ENCODE results near the gene IKZF2. TPM values are rescaled to one million over a fixed set of nuclear protein-coding genes. Genes with fewer than 3 reads are reported as not detected.

The IKZF2 gene
- total RNA-seq, 1 donor from 2014 or later: 3.3 TPM

DNA sequence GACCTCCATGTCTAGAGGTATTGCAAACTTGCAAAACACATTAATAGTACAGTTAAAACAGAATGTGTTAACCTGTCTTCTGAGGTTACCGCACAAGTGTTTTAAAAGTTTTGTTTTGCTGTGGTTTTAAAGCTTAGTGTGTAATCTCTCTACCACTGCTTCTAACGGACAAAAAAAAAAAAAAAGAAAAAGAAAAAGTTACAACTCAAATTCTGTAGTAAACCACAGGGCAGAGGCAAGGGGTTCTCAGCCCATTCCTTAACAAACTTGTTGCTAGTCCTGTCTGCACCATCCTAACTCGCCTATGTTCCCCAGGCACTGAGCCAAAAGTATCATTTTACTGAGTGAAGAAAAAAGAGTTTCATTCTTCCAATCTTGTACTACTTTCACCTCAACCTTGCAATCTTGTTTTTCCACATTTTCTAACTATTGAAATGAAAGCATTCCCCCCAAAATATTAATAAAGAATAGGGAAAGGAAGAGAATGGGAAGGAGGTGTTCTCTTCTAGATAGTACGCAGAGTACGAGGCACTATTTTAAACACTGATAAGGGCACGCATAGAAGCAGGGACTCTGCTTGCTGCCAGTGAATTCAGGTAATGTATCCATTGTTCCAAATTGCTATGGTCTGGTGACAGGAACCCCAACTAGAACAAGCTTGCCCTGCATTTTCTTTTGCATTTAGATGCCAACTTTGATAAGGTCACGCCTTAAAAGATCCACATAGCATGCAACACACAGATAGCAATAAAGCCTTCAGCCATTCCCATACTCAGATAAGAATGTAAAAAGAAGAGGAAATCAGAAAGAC is 47.1 kb downstream of the IKZF2 start:
- DNase-seq (ENCODE audit: extremely low read depth, low read depth, low spot score): no peak

DNA sequence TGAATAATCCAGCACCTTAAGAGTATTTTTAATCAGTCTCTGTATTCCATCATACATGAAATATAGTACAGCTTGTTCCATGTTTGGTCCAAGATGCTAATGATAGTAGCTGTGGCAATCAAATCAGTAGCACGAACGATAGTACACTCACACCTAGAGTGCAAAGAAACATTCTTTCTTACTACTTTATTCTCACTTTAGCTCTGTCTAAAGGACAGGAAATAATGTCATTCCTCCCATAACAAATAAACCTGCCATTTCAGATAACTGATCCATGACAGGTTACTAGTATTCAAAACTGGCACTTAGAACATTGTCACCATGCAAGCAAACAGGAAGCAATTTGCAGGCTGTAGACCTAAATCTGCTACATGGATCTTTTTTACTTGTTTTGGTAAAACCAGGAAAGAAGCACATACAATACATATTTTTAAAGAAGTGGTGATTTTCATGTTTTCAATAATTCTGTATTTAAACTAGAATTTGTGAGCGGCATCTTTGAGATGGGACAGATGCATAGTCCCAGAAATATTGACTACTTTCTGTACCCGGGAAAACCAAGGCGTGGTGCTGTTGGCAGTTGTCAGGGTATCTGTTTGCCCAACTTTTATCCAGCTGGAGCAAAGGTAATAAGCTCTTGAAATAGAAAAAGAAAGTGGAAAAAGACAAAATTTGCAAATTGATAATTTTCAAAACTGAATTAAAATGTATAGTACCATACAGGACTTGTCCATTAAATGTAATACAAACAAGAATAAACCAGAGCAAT is 49.5 kb downstream of the IKZF2 start:
- no peak for DNase-seq (ENCODE audit: extremely low read depth, low read depth, low spot score)

DNA sequence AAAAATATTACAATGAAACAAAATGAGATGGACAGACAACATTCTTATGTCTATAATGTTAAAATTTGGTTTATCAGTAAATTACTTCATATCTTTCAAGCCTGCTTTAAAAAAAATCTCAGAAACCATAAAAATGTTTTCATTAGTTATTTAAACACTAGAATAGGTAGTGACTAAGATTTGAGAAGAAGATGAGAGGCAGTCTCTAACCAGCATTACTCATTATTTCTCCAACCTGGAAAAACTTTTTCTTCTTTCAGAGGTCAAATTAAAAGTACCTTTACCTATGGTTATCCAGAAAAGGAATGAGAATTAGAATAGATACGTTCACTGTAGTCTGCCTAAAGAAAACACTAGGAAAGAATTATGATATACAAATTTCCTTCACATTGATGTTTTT is 50.3 kb downstream of the IKZF2 start:
- no peak for DNase-seq (ENCODE audit: extremely low read depth, low read depth, low spot score)

DNA sequence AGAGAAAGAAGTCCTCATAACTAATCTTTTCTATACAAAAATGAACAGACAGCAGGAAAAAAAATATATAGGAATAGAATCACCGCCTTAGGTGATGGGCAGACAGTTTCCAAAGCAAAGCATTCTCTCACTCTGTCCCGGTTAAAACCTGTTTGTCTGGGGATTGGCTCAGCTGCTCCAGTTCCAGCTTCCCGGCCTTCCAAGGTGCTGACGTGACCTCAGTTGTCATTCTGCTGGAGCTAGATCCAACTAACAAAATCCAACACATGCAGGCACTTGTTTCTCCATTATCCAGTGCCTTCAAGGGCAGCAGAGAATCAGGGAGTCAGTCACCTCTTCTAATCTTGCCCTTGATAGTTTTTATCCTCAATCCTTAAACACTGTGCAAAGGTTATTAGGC is 52.8 kb downstream of the IKZF2 start:
- no peak for DNase-seq (ENCODE audit: extremely low read depth, low read depth, low spot score)

DNA sequence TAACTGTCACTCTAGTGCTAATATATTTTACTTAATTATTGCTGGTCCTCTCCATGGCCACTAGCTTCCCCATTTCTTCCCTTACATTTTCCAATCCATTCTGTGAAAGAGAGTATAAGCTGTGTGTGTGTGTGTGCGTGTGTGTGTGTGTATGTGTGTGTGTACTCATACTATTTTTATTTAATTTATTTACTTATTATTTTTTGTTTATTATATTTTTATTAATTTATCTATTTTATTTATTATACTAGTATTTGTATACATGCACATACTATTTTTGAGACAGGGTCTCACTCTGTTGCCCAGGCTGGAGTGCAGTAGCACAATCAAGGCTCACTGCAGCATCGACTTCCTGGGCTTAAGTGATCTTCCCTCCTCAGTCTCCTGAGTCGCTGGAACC is 59.6 kb downstream of the IKZF2 start:
- no peak for DNase-seq (ENCODE audit: extremely low read depth, low read depth, low spot score)

DNA sequence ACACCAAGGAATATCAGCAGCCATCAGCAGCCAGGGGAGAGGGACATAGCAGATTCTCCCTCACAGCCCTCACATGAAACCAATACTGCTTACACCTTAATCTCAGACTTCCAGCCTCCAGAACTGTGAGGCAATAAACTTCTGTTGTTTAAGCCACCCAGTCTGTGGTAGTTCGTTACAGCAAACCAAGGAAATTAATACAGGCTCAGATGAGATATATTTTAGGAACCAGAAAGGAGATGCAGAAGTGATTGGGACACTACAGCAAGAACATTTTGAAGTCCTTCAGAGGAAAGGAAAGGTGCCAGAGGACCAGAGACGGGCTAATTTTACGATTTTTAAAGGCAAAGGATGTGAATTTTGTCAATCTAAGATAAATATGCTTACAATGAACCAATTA is 60.6 kb downstream of the IKZF2 start:
- DNase-seq (ENCODE audit: extremely low read depth, low read depth, low spot score): no peak

DNA sequence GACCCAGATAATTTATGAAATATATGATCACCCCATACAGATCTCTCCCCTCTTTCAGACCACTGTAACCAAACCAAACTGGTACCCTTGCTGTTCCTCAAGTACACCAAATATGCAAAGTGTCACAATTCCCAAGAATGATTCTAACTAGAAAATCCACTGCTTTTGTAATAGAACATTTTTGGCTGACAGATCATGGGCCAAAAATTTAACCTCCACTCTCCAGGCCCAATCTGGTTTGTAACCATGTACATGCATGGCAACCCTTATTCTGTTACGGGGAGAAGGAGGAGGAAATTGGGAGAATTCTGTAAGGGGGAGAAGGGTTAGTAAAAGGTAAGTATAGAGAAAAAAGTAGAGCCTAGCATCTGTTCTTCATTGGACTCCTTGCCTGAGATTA is 62.0 kb downstream of the IKZF2 start:
- no peak for DNase-seq (ENCODE audit: extremely low read depth, low read depth, low spot score)

DNA sequence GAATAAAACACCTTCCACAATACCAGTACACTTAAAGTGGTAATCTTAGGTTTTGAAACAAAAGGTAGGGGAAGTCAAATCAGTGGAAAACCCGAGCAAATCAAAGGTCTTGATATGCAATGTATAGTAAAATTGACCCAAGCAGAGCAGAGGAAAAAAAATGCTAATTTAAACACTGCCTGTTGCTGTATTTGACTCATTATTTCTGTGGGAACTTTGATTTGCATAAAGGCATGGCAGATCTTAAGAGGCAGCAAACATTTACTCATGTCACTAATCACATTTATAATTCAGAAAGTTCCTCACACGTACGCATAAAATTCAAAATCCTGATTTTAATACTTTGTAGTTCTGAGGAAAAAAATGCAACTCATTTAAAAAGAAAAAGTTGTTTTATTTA is 64.4 kb downstream of the IKZF2 start:
- DNase-seq (ENCODE audit: extremely low read depth, low read depth, low spot score): no peak

DNA sequence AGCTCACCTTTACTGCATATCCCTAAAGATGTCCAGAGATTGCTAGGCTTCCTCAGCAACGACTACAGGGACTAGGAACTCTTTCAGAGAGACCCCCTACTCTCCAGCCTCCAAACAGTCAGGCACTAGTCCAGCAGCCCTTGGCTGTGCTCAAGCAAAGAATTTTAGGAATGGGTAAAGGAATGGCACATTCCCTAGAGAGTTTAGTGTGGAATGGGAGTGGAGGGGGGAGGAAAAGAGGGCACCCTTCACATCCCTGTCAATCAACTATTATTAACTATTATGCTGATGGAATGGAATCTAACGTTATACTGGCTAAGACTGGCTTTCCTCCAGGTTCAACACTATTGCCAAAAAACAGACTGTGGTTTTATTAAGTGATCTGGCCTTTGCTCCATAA is 64.8 kb downstream of the IKZF2 start:
- no peak for DNase-seq (ENCODE audit: extremely low read depth, low read depth, low spot score)

DNA sequence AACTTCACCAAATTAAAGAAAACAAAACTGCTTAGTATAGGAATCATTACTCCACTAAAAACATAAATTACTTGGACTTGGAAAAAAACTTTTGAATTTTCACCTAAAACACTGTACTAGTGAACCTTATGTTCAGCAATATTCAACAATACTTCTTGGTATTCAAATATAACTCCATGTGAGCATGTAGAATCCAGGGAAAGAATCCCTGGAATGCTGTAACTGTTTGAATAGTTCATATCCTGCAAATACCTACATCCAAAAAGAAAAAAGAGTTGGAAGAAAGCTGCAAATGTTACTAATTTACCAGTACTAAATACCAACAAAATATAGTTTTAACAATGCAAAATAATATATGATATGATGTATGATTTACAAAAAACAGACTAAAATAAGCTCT is 65.4 kb downstream of the IKZF2 start:
- DNase-seq (ENCODE audit: extremely low read depth, low read depth, low spot score): no peak

DNA sequence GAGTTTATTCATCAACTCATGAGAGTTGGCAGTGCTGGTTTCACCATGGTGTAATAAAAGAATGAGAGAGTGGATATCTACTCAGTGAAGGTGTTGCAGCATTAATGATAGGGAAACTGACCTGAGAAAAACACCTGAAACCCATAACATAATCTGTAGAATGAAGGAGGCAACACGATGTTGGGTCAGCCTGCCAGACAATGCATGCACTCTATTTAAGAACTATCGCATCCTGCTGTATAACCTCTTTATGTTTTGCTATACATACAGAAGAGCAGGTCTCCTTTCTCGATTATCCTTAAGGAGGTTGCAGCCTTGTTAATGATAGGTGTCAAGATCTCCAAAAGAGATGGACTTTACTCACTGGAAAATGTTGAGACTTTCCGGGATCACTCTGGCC is 65.9 kb downstream of the IKZF2 start:
- no peak for DNase-seq (ENCODE audit: extremely low read depth, low read depth, low spot score)

DNA sequence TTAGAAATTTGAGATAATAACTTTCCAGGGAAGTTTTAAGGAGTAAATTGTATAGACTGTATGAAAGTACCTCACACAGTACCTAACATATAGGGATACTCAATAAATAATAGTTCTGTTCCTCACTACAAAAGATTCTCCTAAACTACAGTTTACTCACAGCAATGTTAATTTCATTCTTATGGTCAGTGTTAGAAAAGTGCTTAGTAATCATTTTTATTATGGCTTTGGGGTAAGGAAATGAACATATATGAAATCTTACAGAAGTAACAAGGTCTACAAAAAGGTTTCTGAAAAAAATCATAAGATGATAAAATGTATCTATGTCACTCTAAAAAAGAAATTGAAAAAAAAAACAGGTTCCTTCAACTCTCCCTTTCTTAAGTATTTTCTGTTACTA is 67.2 kb downstream of the IKZF2 start:
- no peak for DNase-seq (ENCODE audit: extremely low read depth, low read depth, low spot score)

DNA sequence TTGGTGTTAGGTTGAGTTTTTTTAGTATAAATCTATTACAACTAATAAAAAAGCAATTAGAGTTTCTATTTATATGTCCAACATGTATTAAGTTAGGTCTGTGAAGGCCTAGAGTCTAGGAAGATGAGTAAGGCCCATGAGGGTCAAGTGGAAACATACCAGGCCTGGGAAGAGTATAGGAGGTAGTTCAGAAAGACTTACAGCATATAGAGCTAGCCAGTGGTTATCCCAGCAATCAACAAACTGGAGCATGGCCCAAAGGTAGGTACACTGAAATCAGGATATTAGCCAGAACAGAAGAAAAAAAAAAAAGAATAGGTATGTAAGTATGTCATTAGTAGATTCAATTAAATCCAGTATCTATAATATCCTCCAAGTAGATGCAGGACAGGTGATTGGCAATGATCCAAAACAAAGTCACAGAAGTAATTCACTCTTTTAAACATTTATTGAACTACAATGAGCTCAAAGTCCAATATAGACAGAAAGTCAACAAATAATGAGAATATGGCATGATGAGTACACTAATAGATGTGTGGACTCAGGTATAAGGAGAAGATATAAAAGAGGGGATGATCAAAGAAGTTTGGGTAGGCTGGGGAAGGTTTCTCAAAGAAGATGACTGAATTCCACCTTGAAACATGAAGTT is 70.3 kb downstream of the IKZF2 start:
- no peak for DNase-seq (ENCODE audit: extremely low read depth, low read depth, low spot score)

DNA sequence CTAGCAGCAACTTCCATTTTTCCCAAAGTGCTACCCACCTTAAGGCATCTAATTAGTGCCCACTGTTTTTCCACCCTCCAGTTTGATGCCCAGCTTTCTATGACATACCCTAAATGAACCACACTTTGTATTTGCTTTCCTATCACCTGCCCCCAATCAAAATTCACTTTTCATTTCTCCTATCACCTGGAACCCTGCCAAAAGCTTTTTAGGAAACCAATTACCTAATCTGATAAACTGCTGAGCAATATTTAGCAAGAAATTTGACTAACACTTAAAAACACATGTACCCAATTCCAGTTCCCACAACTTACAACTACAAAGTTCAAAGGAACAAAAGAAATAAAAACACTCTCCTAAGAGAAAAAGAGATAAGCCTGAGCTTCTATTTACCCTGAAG is 71.7 kb downstream of the IKZF2 start:
- no peak for DNase-seq (ENCODE audit: extremely low read depth, low read depth, low spot score)

DNA sequence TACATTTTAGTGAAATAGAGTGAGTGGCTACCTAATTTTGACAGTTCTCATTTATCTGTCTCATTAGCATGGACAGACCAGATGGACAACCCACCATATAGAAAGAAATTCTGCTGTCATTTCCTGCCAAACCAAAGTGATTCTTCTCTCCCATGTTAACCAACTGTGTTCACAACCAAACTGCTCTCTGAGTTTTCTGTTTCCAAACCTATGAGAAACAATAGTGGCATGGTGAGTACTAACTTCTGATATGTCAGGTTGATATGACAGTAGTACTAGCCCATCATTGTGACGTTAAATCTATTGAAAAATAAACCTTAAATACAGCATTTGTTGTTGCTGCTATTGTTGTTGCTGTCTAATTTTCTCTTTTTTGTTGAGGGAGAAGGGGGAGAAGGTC is 72.7 kb downstream of the IKZF2 start:
- DNase-seq (ENCODE audit: extremely low read depth, low read depth, low spot score): no peak

DNA sequence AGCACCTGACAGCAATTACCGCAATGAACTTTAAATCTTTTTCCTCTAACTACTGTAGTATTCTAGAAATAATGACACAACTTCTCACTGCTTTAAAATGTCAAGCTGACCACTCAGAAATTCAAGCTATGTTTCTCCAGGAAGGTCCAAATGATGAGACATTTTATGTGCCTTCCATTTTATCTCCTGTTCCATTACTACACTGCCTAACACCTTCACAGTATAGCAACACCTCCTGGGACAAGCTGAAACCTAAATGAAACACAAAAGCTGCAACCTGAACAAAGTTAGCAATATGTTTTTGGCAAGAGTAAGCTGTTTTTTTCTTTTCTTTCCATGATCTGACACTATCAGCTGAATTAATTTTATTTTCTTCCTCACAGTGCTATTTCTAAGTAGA is 81.9 kb downstream of the IKZF2 start:
- no peak for DNase-seq (ENCODE audit: extremely low read depth, low read depth, low spot score)

DNA sequence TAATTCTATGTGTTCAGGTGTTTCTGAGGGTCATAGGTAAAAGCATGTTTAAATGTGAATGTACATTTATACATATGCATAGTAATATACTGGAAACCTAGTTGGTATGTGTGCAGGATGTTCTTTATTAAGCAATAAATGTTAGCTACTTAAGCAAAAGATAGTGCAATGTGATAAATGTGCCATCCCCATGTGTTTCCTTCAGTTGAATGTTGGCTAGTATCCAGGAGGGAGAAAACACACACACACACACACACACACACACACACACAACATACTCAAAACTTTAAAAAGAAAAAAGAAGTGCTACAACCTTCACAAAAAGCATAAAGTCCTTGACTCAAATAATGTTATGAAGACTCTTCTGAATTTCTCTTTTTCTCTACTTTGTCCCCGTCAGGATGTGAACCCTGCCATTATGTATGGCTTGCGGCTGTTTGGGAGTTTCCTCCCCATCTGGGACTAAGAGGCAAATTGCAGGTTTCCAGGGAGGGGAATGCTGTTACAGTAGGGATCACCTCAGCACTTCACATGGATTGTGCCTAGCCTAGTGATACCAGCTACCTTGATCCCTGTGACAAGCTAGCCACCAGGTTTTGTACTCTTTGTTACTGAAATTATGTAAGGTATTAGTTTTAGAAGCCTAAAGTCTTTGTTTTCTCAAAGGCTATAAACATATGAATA is 82.6 kb downstream of the IKZF2 start:
- no peak for DNase-seq (ENCODE audit: extremely low read depth, low read depth, low spot score)

DNA sequence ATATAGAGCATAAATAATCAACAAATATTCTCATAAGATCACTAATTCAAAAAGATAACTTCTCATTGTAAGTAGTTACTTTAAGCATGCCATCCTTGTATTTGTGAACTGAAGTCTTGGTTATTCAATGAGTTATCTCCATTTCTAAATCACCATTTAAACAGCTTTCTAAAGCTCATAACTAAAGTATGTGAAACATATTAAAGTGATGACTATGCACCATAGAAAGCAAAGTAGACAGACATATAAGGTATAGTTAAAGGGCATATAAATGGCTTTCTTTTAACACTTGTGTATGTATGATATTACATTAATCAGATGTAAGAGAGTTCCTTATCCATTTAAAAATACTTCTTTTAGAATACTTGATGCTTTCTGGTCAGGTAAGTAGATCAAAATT is 83.5 kb downstream of the IKZF2 start:
- no peak for DNase-seq (ENCODE audit: extremely low read depth, low read depth, low spot score)

DNA sequence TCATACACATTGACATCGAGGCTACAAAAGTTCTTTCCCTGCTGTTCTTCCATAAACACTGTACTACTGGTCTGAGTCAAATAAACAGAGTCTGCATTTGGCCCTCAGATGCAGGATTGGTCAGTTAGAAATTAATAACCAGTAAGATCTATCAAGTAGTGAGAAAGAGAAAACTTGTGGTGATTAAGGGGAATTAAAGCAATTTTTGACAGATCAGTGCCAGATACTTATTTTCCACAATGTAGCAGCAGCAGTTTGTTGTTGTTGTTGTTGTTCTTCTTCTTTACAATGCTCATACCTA is 85.0 kb downstream of the IKZF2 start:
- no peak for DNase-seq (ENCODE audit: extremely low read depth, low read depth, low spot score)

DNA sequence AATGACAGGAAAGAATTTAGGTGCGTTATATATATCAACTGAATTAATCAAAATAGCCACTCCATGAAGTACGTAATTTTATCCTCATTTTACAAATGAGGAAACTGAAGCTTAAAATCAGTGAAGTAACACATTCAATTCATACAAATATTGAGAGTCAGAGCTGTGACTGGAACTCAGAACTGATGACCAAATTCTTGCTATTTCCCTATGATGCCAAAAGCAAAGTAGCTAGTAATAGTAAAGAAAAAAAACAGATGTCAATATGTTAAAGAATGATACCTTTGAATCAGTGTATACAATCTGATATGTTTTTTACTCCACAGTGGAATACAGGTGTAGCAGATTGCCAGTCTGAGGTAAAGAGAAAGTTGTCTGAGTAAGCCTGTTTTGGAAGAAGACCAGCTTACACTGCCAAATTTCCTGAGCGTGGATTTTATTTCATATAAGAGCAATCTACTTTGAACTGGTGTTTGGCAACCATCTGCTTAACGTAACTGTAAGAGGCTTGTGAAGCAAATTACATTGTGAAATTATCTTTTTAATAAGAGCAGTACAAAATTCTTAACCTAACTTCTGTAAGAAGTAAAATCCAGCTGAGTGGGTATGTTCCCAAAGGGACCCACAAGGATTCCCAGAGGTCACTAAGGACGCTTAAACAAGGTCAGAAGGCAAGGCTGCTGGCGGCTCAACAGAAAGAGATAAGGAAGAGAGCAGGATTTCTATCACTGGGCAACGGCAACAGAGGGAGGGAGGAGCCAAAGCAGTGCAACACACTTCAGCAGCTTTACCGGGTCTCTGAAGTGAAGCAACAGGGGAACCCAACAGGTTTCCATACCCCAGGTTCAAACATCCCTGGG is 85.6 kb downstream of the IKZF2 start:
- no peak for DNase-seq (ENCODE audit: extremely low read depth, low read depth, low spot score)

DNA sequence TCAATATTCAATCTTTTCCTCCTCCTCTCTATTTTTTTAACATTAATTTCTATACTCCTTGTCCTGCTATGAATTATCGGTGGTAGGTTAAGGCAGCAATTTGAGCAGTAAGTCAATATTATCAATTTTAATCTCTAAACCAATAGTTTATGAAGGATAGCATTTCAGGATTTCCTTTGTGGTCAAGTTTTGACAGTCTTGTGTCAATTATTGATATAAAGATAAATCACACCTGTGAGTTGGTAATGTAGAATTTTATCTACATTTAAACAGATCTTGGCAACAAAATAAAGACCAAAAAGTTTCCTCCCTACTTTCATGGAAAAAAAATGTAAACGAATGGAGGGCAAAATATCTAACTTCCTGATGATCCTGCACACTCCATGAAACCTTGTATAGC is 87.3 kb downstream of the IKZF2 start:
- DNase-seq (ENCODE audit: extremely low read depth, low read depth, low spot score): no peak

All from glomerular endothelial cell (primary cell).